ENCODE measurements around the gene GET4. TPM values are rescaled to one million over a fixed set of nuclear protein-coding genes. Genes with fewer than 3 reads are reported as not detected.

The GET4 gene
- polyA plus RNA-seq, 1 of the 3 experiments (the other 2 are of a cell fraction) = 63.1 TPM

GRCh38 chr7:918118-918425 is 41.7 kb downstream of the GET4 start:
- Histone ChIP-seq H3K79me2 (ENCODE audit: insufficient read depth) (no peaks in the 10 kb centered on the region), H3K4me3 (ENCODE audit: low read depth in 2 of 2, low read length in 1 of 2) (no peak overlapping the region), H3K4me2 (no peak overlapping the region), H2AFZ (ENCODE audit: low read depth) (no peak overlapping the region), H3K27ac (ENCODE audit: low read depth in 2 of 2, low read length in 1 of 2) (no peak overlapping the region), H3F3A (replicated peaks; ENCODE audit: insufficient read depth) (peaks cover 4% of the 10 kb centered on the region), H3K9ac (no peak overlapping the region), H3K36me3 (replicated peaks in 1 of 2; ENCODE audit: control insufficient read depth in 1 of 2, insufficient read depth in 2 of 2, low read length in 1 of 2) (no peaks in the 10 kb centered on the region), H3K9me3 (no peaks in the 10 kb centered on the region), H3K27me3 (ENCODE audit: insufficient read depth) (no peaks in the 10 kb centered on the region), H4K20me1 (ENCODE audit: insufficient read depth) (no peaks in the 10 kb centered on the region), H3K9me2 (no peaks in the 10 kb centered on the region), H3K4me1 (ENCODE audit: control insufficient read depth in 1 of 2, insufficient read depth in 2 of 2, low read depth in 1 of 2, low read length in 1 of 2) (peaks cover 0 to 24% of the 10 kb centered on the region in 2 experiments; a peak in 1 of 4 replicates)
- no peak for DNase-seq
- ChIA-PET POLR2A (no interaction called here), CTCF (interaction anchor here (0.6 to 2.8 kb wide), 7 partner anchors 10 to 492 kb away, joined by 3 to 26 read pairs (median 3); partner anchors contain the start of gene COX19)
- 84% methylated on average over 8 of the region's 9 CpGs for WGBS (ENCODE audit: low lambda C conversion rate)
- TF ChIP-seq RFX5 (IDR thresholded peaks at IDR 0.05; ENCODE audit: low read length) (no peak), TCF12 (IDR thresholded peaks at IDR 0.05) (no peak), TAF1 (IDR thresholded peaks at IDR 0.05; ENCODE audit: borderline replicate concordance, low read depth, low read length) (no peak), SIN3A (IDR thresholded peaks at IDR 0.05; ENCODE audit: borderline replicate concordance, low read depth, low read length) (no peak), POLR2AphosphoS5 (IDR thresholded peaks at IDR 0.05; ENCODE audit: low read depth, low read length) (no peak), FOXJ3 (CRISPR knock-in tag; IDR thresholded peaks at IDR 0.05) (no peak), PBX3 (IDR thresholded peaks at IDR 0.05) (no peak), ZBTB33 (IDR thresholded peaks at IDR 0.05; ENCODE audit: borderline replicate concordance, low read depth) (no peak), IRF3 (IDR thresholded peaks at IDR 0.05; ENCODE audit: low read depth, low read length) (no peak), CHD2 (IDR thresholded peaks at IDR 0.05; ENCODE audit: low read length, partially characterized antibody) (no peak), GATA2 (CRISPR knock-in tag; IDR thresholded peaks at IDR 0.05) (no peak), TEAD4 (IDR thresholded peaks at IDR 0.05; ENCODE audit: borderline replicate concordance, insufficient read depth) (no peak), FOXM1 (IDR thresholded peaks at IDR 0.05; ENCODE audit: low read depth) (no peak), USF1 (IDR thresholded peaks at IDR 0.05; ENCODE audit: borderline replicate concordance, low read depth) (no peak), EZH2phosphoT487 (IDR thresholded peaks at IDR 0.05; ENCODE audit: borderline replicate concordance, low read depth) (no peak), CTCF (IDR thresholded peaks at IDR 0.05) (no peak)
